IMR-90 (cell line): ENCODE measurements around the gene RBM48. TPM values are rescaled to one million over a fixed set of nuclear protein-coding genes. Genes with fewer than 3 reads are reported as not detected.

ENCODE experiments used
- ATAC-seq: fragments of 200-7000 bp; cut with Tn5 transposase; 2 replicates; pipeline ENCODE4 v1.9.1; 2020; ENCODE audit warnings: low read depth, mild to moderate bottlenecking, moderate library complexity
- BruUV-seq: library from RNA; stranded (reverse); fragments of 400-500 nt; replicated peaks from 2 replicates; lab custom pipeline; 2021; lab: Mats Ljungman, UMichigan
- CTCF ChIA-PET: fragments of 300-600 bp; formaldehyde crosslinking; extraction: SDS; loops from one replicate; lab custom pipeline; 2021; ENCODE audit warnings: antibody characterized with exemption; lab: Yijun Ruan, JAX
- POLR2A ChIA-PET: fragments of 300-600 bp; sonication (Branson Sonifier 250); formaldehyde crosslinking; loops from one replicate; lab custom pipeline; 2022; ENCODE audit warnings: antibody characterized with exemption; ENCODE audit not compliant: unreplicated experiment; lab: Charles Lee
- DNase-seq: peaks from one replicate; pipeline ENCODE4 v3.0.0; 2013
- H2AFZ ChIP-seq: replicated peaks from 2 replicates; pipeline ENCODE3; 2013; ENCODE audit warnings: low read length, mild to moderate bottlenecking; ENCODE audit not compliant: poor library complexity
- H2AK5ac ChIP-seq: 2 replicates; pipeline ENCODE4 v1.6.1; 2013; ENCODE audit warnings: low read depth, low read length, inconsistent platforms
- H2AK9ac ChIP-seq: replicated peaks from 2 replicates; pipeline ENCODE3; 2013; ENCODE audit warnings: mild to moderate bottlenecking, low read depth, low read length, moderate library complexity; ENCODE audit not compliant: poor library complexity
- H2BK120ac ChIP-seq: 2 replicates; pipeline ENCODE4 v1.6.1; 2013; ENCODE audit warnings: low read depth, low read length, inconsistent platforms
- H2BK15ac ChIP-seq: 3 replicates; pipeline ENCODE4 v1.6.1; 2013; ENCODE audit warnings: low read depth, low read length, inconsistent platforms
- H2BK20ac ChIP-seq: 2 replicates; pipeline ENCODE4 v1.6.1; 2013; ENCODE audit warnings: low read depth, mild to moderate bottlenecking, inconsistent platforms, low read length, moderate library complexity
- H2BK5ac ChIP-seq: 2 replicates; pipeline ENCODE4 v1.6.1; 2013; ENCODE audit warnings: mild to moderate bottlenecking, low read depth, low read length, inconsistent platforms; ENCODE audit not compliant: poor library complexity, severe bottlenecking
- H3K14ac ChIP-seq: replicated peaks from 2 replicates; pipeline ENCODE4 v1.6.1; 2013; ENCODE audit warnings: low read depth, low read length, inconsistent platforms
- H3K18ac ChIP-seq: 2 replicates; pipeline ENCODE4 v1.6.1; 2013; ENCODE audit warnings: low read depth, low read length, control low read depth
- H3K23ac ChIP-seq: 2 replicates; pipeline ENCODE4 v1.6.1; 2013; ENCODE audit warnings: low read depth, low read length, inconsistent platforms
- H3K27ac ChIP-seq: 2 replicates; pipeline ENCODE4 v1.5.1; 2013; ENCODE audit warnings: mild to moderate bottlenecking, control low read depth, low read length; ENCODE audit not compliant: insufficient read depth
- H3K27me3 ChIP-seq: 2 replicates; pipeline ENCODE4 v1.6.1; 2013; ENCODE audit warnings: low read length; ENCODE audit not compliant: control insufficient read depth, insufficient read depth
- H3K36me3 ChIP-seq: 2 replicates; pipeline ENCODE4 v1.6.1; 2013; ENCODE audit warnings: low read length, mixed read lengths; ENCODE audit not compliant: control insufficient read depth, insufficient read depth
- H3K4ac ChIP-seq: 2 replicates; pipeline ENCODE4 v1.6.1; 2013; ENCODE audit warnings: low read depth, low read length, inconsistent platforms
- H3K4me1 ChIP-seq: 2 replicates; pipeline ENCODE4 v1.6.1; 2013; ENCODE audit warnings: low read length, mixed read lengths; ENCODE audit not compliant: control insufficient read depth, insufficient read depth
- H3K4me2 ChIP-seq: 2 replicates; pipeline ENCODE4 v1.6.1; 2013; ENCODE audit warnings: low read depth, mild to moderate bottlenecking, control low read depth, low read length, moderate library complexity
- H3K4me3 ChIP-seq: 2 replicates; pipeline ENCODE4 v1.5.1; 2013; ENCODE audit warnings: low read depth, mild to moderate bottlenecking, control low read depth, low read length, moderate library complexity; ENCODE audit not compliant: insufficient read depth
- H3K56ac ChIP-seq: 2 replicates; pipeline ENCODE4 v1.6.1; 2013; ENCODE audit warnings: low read length, inconsistent platforms; ENCODE audit not compliant: insufficient read depth; ENCODE audit errors: extremely low read depth
- H3K79me1 ChIP-seq, 2 experiments: 2 replicates each; pipeline ENCODE4 v1.6.1; 2013; ENCODE audit warnings: low read length in 2 of 2, inconsistent platforms in 1 of 2, low read depth in 1 of 2
- H3K9ac ChIP-seq: 2 replicates; pipeline ENCODE4 v1.6.1; 2013; ENCODE audit warnings: low read depth, low read length, control low read depth
- H3K9me1 ChIP-seq: 2 replicates; pipeline ENCODE4 v1.6.1; 2013; ENCODE audit warnings: low read length, inconsistent platforms; ENCODE audit not compliant: insufficient read depth
- H3K9me3 ChIP-seq: 2 replicates; pipeline ENCODE4 v1.6.1; 2013; ENCODE audit warnings: low read length; ENCODE audit not compliant: control insufficient read depth, insufficient read depth
- H4K20me1 ChIP-seq: 2 replicates; pipeline ENCODE4 v1.6.1; 2013; ENCODE audit warnings: low read length, inconsistent platforms; ENCODE audit not compliant: insufficient read depth
- H4K5ac ChIP-seq: 2 replicates; pipeline ENCODE4 v1.6.1; 2013; ENCODE audit warnings: mild to moderate bottlenecking, low read depth, low read length, control low read depth
- H4K8ac ChIP-seq, 2 experiments: 2 replicates each; pipeline ENCODE4 v1.6.1; 2013; ENCODE audit warnings: low read depth in 2 of 2, low read length in 2 of 2, control low read depth in 1 of 2, inconsistent platforms in 1 of 2
- H4K91ac ChIP-seq: 2 replicates; pipeline ENCODE4 v1.6.1; 2013; ENCODE audit warnings: low read depth, low read length, inconsistent platforms; ENCODE audit not compliant: insufficient read depth
- CEBPB ChIP-seq: IDR thresholded peaks from 2 replicates; pipeline ENCODE4 v1.6.1; 2012; ENCODE audit warnings: low read depth, low read length, improper control_type of control experiment
- NFE2L2 ChIP-seq: fragments of 150-350 bp; IDR thresholded peaks from 2 replicates; pipeline ENCODE4 v1.6.1; 2016; ENCODE audit warnings: low read depth, mild to moderate bottlenecking, low read length
- WGBS, 2 experiments: methylation state at CpG; one replicate each; pipeline versions ENCODE4 v1.1.5 to v1.1.7; 2013; ENCODE audit warnings: missing lambda C conversion rate in 2 of 2; ENCODE audit not compliant: insufficient read length in 1 of 2; ENCODE audit errors: extremely low coverage in 2 of 2; 5-methylcytosine and 5-hydroxymethylcytosine counted together
- dilution Hi-C: fragments of 300-500 bp; cut with HindIII; formaldehyde crosslinking; loops from one replicate; pipeline ENCODE4 v1.14.3; 2018; ENCODE audit warnings: low sequenced_read_pairs; ENCODE audit not compliant: unreplicated experiment
- in situ Hi-C: fragments of 300-500 bp; cut with MboI; formaldehyde crosslinking; loops from 3 replicates; pipeline ENCODE4 v1.14.3; 2019; ENCODE audit warnings: low sequenced_read_pairs, inconsistent platforms, mixed read lengths
- intact Hi-C: fragments of 100-400 bp; cut with micrococcal nuclease; formaldehyde crosslinking; loops from 2 replicates; pipeline ENCODE4 v1.10.0; 2022
- polyA plus RNA-seq, 3 experiments: library from polyadenylated mRNA; depleted of rRNA; stranded (reverse); fragments of >200 nt; gene quantifications; 2 replicates each; pipeline ENCODE4 v1.2.3, GENCODE V29; 2012; ENCODE audit warnings: low replicate concordance in 1 of 3
- total RNA-seq: library from RNA; depleted of rRNA; stranded (reverse); fragments of >200 nt; gene quantifications from 2 replicates; pipeline ENCODE4 v1.2.3, GENCODE V29; 2012

RBM48 gene
- total and polyA plus RNA-seq, 2 of the 4 experiments (the other 2 are of a cell fraction), result 5.1 to 5.6 TPM

DNA sequence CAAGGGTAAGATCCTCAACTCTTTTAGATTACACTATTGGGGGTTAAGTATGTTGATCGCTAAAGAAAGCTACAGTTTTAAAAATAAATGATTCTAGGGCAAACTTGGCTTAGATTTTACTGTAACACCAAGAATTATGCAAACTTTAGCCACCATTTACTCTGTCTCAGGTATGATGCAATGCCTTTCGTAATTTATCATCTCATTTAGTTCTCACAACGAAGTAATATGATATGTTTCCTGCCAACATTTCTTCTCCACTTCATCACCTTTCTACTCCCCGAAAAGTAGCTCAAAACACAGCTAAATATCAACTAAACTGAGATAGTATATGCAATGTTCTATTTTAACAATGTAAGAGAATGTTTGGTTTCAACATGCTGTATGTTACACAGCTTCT, 40.5 kb downstream of the RBM48 start:
- intact Hi-C loops (no loop called here), in situ Hi-C loops (no loop called here), dilution Hi-C loops (no loop called here)
- Histone ChIP-seq H4K5ac (no peak overlapping the region), H3K14ac (no peak overlapping the region), H3K79me1 (peaks cover 8 to 26% of the 10 kb centered on the region in 2 experiments), H2BK15ac (no peak overlapping the region), H4K20me1 (no peaks in the 10 kb centered on the region), H3K4me3 (no peak overlapping the region), H3K27ac (no peak overlapping the region), H2AK9ac (no peak overlapping the region), H3K27me3 (no peaks in the 10 kb centered on the region), H3K9me1 (no peaks in the 10 kb centered on the region), H3K4me1 (no peaks in the 10 kb centered on the region), H3K23ac (no peak overlapping the region), H2AK5ac (no peak overlapping the region), H2BK5ac (no peak overlapping the region), H2AFZ (no peak overlapping the region), H4K91ac (no peak overlapping the region), H2BK120ac (no peak overlapping the region), H3K56ac (no peak overlapping the region), H3K4ac (no peak overlapping the region), H3K9me3 (no peaks in the 10 kb centered on the region), H3K18ac (no peak overlapping the region), H2BK20ac (no peak overlapping the region), H3K9ac (no peak overlapping the region), H3K4me2 (no peak overlapping the region), H3K36me3 (peaks cover 19% of the 10 kb centered on the region), H4K8ac (no peak overlapping the region)
- no CpG with 5 or more reads among the region's 4 CpGs for WGBS, 2 experiments
- CTCF ChIA-PET, result interaction anchor here (1.0 kb wide), 1 partner anchor 20 kb away, joined by 4 read pairs; no protein-coding TSS in a partner anchor
- TF ChIP-seq CEBPB (peak; percentile 89), NFE2L2 (no peak)
- POLR2A ChIA-PET, result no interaction called here
- BruUV-seq, result no TSS peak
- DNase-seq, result peak; percentile 29
- ATAC-seq, result no peak
